Measurements from ENCODE around the gene FZD1. TPM values are rescaled to one million over a fixed set of nuclear protein-coding genes. Genes with fewer than 3 reads are reported as not detected.

The FZD1 gene
- polyA plus RNA-seq, 1 experiment: 4.5 TPM

DNA sequence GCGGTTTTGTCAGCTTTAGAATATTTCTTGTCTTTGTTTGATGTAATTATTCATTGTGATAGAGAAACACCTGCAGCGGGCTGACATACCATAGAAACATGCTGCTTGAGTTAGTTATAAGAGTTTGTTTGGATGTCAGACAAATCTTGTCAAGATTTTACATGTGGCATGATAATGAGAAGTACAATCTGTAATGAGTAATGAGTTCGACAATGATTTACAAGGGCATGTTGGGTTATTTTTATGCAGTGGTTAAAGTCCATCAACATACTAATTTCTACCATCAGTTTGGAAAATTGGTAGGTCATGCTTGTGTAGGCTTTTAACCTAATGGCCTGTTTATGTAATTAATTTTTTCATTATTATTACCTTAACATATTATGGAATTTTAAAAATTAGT, 31.3 kb downstream of the FZD1 start:
- POLR2A ChIA-PET: no interaction called here
- Histone ChIP-seq H3K36me3 (ENCODE audit: control insufficient read depth, insufficient read depth, low read length) (no peaks in the 10 kb centered on the region), H3K4me3 (ENCODE audit: low read depth, low read length) (no peak overlapping the region), H3K27me3 (ENCODE audit: control insufficient read depth, insufficient read depth, low read length) (peaks cover 5% of the 10 kb centered on the region; the same call in 1 of the 2 replicates)
- CTCF ChIA-PET: interaction anchor here (0.6 kb wide), 1 partner anchor 26 kb away, joined by 3 read pairs; no protein-coding TSS in a partner anchor
- no peak for DNase-seq (ENCODE audit: low read depth)
- TF ChIP-seq, protein P1, sequence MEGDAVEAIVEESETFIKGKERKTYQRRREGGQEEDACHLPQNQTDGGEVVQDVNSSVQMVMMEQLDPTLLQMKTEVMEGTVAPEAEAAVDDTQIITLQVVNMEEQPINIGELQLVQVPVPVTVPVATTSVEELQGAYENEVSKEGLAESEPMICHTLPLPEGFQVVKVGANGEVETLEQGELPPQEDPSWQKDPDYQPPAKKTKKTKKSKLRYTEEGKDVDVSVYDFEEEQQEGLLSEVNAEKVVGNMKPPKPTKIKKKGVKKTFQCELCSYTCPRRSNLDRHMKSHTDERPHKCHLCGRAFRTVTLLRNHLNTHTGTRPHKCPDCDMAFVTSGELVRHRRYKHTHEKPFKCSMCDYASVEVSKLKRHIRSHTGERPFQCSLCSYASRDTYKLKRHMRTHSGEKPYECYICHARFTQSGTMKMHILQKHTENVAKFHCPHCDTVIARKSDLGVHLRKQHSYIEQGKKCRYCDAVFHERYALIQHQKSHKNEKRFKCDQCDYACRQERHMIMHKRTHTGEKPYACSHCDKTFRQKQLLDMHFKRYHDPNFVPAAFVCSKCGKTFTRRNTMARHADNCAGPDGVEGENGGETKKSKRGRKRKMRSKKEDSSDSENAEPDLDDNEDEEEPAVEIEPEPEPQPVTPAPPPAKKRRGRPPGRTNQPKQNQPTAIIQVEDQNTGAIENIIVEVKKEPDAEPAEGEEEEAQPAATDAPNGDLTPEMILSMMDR (IDR thresholded peaks at IDR 0.05; ENCODE audit: insufficient read depth, low read depth, low read length): no peak

DNA sequence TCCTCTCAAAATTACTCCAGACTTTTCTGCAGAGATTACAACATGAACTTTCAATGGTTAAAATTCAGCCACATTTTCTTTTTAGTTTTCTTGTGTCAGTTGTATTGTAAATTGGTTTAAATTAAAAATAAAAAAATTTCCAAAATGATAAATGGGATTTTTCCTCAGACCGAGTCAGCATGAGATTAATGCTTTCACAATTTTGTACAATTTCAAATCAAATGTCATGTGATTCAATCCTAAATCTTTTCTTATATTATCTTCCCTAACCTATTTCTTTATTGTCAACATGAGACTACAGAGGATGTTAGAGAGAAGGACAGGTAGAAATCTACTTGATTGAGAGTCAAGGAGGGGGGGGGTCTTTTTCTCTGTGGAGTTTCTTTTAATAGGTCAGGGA, 33.7 kb downstream of the FZD1 start:
- H3K4me3 ChIP-seq (ENCODE audit: low read depth, low read length): no peak overlapping the region
- ChIA-PET CTCF (no interaction called here), POLR2A (no interaction called here)
- peaks cover 7% of the 10 kb centered on the region; the same call in 1 of the 2 replicates for H3K27me3 ChIP-seq (ENCODE audit: control insufficient read depth, insufficient read depth, low read length)
- H3K36me3 ChIP-seq (ENCODE audit: control insufficient read depth, insufficient read depth, low read length): no peaks in the 10 kb centered on the region
- TF ChIP-seq, protein P1 (IDR thresholded peaks at IDR 0.05; ENCODE audit: insufficient read depth, low read depth, low read length): no peak
- no peak for DNase-seq (ENCODE audit: low read depth)

DNA sequence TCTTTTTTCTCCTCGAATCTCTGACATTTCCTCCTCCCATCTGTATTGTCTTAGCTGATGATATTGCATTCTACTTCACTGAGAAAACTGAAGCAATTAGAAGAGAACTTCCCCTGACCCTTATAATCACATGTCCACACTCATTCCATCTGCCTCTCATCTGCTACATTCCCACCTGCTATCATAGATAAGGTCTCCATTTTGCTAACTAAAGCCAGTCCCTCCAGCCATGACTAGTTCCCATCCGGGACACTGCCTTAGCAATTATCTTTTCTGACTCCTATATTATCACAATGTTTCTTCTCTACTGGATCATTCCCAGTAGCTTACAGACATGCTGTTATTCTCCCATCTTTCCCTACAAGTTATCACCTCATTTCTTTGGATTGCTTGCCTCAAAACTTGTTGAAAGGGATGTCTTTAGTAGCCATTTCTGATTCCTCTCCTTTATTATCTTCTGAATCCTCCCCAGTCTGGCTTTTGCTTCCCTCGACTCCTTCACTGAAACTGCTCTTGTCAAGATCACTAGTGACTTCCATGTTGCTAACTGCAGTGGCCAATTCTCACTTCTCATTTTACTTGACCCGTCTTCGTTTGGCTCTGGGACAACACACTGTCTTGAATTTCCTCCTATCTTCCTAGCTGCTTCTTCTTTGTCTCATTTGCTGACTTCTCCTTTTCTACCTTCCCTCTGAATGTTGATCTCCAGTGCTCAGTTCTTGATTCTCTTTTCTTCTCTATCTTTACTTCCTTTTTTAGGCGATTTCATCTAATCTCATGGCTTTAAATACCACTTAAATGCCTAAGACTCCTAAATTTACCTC, 35.9 kb downstream of the FZD1 start:
- ChIA-PET CTCF (interaction anchor here (1.3 kb wide), 1 partner anchor 12 kb away, joined by 3 read pairs; no protein-coding TSS in a partner anchor), POLR2A (no interaction called here)

DNA sequence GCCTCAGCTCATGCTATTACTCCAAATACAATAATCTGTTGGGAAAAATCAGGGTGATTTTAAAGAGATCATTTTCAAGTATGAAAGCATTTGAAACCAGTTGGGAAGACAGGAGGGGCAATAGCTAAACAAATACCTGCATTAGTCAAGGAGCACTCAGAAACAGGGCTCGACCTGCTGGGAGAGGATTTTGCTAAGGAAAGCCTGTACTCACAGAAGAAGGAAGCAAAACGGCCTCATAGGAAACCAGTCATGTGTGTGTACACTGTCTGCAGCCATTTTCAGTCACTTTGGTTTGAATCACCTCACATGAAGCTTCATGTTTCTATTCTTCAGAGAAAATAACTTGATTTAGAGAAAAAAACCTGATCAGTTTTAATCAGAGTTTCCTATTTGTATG, 38.6 kb downstream of the FZD1 start:
- ChIA-PET CTCF (no interaction called here), POLR2A (no interaction called here)
- TF ChIP-seq, protein P1 (IDR thresholded peaks at IDR 0.05; ENCODE audit: insufficient read depth, low read depth, low read length): no peak

More for the DNA sequence above, 35.9 kb downstream of the FZD1 start:
- 0 out of 2 replicates have a peak, but pooled peaks cover 3% of the 10 kb centered on the region for H3K27me3 ChIP-seq (ENCODE audit: control insufficient read depth, insufficient read depth, low read length)
- TF ChIP-seq, protein P1 (IDR thresholded peaks at IDR 0.05; ENCODE audit: insufficient read depth, low read depth, low read length): no peak
- H3K4me3 ChIP-seq (ENCODE audit: low read depth, low read length): no peak overlapping the region
- DNase-seq (ENCODE audit: low read depth): no peak
- H3K36me3 ChIP-seq (ENCODE audit: control insufficient read depth, insufficient read depth, low read length): no peaks in the 10 kb centered on the region

DNA sequence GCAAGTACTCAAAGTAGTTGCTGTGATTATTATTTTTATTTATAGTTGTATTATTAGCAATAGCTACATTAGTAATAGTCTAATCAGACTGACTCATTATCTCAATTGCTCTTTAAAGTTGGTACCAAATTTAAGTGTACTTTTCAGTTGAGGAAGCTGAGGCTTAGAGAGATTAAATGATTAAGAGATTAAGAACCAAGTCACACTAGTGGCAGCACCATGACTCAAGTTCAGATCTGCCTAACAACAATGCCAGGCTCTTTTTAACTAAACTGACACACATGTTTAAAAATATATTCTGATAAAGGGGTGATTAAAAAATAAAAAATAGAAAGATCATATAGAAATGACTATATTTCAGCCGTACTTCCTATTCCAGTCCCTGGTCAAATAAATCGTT, 42.0 kb downstream of the FZD1 start:
- no peaks in the 10 kb centered on the region for H3K36me3 ChIP-seq (ENCODE audit: control insufficient read depth, insufficient read depth, low read length)
- TF ChIP-seq, protein P1 (IDR thresholded peaks at IDR 0.05; ENCODE audit: insufficient read depth, low read depth, low read length): no peak
- H3K27me3 ChIP-seq (ENCODE audit: control insufficient read depth, insufficient read depth, low read length): 0 out of 2 replicates have a peak, but pooled peaks cover 1% of the 10 kb centered on the region
- CTCF ChIA-PET: interaction anchor here (1.4 kb wide), 1 partner anchor 217 kb away, joined by 3 read pairs; no protein-coding TSS in a partner anchor
- POLR2A ChIA-PET: no interaction called here
- no peak overlapping the region for H3K4me3 ChIP-seq (ENCODE audit: low read depth, low read length)
- DNase-seq (ENCODE audit: low read depth): no peak

More for the DNA sequence above, 38.6 kb downstream of the FZD1 start:
- no peaks in the 10 kb centered on the region for H3K36me3 ChIP-seq (ENCODE audit: control insufficient read depth, insufficient read depth, low read length)
- no peak for DNase-seq (ENCODE audit: low read depth)
- H3K27me3 ChIP-seq (ENCODE audit: control insufficient read depth, insufficient read depth, low read length): 0 out of 2 replicates have a peak, but pooled peaks cover 3% of the 10 kb centered on the region
- H3K4me3 ChIP-seq (ENCODE audit: low read depth, low read length): no peak overlapping the region
